Esophagus muscularis mucosa (tissue), 3 donors: Measurements from ENCODE around the gene ADD3.

Experiments
- CTCF ChIP-seq, 3 experiments: fragments of 200-600 bp in 2 of 3; fragments of 450-650 bp in 1 of 3; sonication (generic) in 2 of 3; IDR thresholded peaks; one replicate each; pipeline ENCODE4 v1.5.1; 2017 to 2019; ENCODE audit warnings: antibody characterized with exemption in 3 of 3, mild to moderate bottlenecking in 2 of 3, moderate library complexity in 1 of 3
- POLR2A ChIP-seq: fragments of 450-650 bp; IDR thresholded peaks from one replicate; pipeline ENCODE4 v1.6.1; 2017; ENCODE audit warnings: antibody characterized with exemption, moderate library complexity, mild to moderate bottlenecking, low read depth

- TF ChIP-seq POLR2A (no peak), CTCF (IDR thresholded peaks at IDR 0.05) (no peak)
Measured at GRCh38 chr10:109981650-109982049, 26.1 kb upstream of the ADD3 start.
